ENCODE data around the gene DAAM1.

Gene DAAM1

DNA sequence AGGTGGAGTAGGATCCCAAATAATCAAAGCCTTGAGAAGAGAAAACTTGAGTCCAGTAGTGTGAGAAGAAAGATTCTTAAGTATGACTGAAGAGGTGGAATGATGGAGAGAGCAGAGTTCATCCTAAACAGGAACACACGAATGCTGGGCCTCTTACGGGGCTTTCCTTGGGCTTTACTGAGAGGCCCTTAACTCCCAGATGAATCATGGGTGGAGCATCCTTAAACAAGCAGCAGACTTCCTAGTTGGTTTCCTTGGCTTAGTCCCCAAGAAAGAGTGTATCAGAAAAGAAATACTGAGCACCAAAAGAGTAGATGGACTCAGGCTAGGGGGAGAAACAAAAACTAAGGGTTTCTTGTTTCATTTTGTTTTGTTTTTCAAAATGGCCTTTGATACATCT is 144.3 kb downstream of the DAAM1 start:
- H3K4me3 ChIP-seq (ENCODE audit: insufficient read depth, low read depth, low read length, poor library complexity, severe bottlenecking): no peak overlapping the region
- no peak overlapping the region for H3K27ac ChIP-seq (ENCODE audit: insufficient read depth, low read length, poor library complexity, severe bottlenecking)
- no peak for DNase-seq
- H3K9me3 ChIP-seq (ENCODE audit: control insufficient read depth, low read length): no peaks in the 10 kb centered on the region
- no peaks in the 10 kb centered on the region for H3K4me1 ChIP-seq (ENCODE audit: control insufficient read depth, insufficient read depth, low read length, poor library complexity, severe bottlenecking)
- no peaks in the 10 kb centered on the region for H3K27me3 ChIP-seq (replicated peaks; ENCODE audit: control insufficient read depth, insufficient read depth, low read length, poor library complexity, severe bottlenecking)
- peaks cover 7% of the 10 kb centered on the region for H3K36me3 ChIP-seq (ENCODE audit: control insufficient read depth, insufficient read depth, low read length)

DNA sequence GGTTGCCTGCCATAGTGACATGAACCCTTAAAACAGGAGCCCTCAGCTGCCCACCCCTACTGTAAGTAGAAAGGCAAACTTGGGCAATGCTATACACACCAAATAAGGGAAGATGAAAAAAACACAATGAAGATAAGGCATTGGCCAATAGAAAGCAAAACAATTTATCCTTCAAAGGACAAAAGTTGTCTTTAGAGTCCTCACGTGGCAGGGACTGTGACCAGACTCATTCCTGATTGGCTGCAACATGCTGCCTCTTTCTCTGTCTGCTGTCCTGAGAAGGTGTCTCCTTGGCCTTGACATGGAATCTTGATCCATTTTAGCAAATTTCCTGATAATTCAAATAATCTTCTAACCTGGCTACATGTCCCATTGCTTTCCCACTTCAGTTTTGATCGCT is 144.8 kb downstream of the DAAM1 start:
- no peak for DNase-seq
- no peaks in the 10 kb centered on the region for H3K9me3 ChIP-seq (ENCODE audit: control insufficient read depth, low read length)
- no peak overlapping the region for H3K27ac ChIP-seq (ENCODE audit: insufficient read depth, low read length, poor library complexity, severe bottlenecking)
- H3K4me3 ChIP-seq (ENCODE audit: insufficient read depth, low read depth, low read length, poor library complexity, severe bottlenecking): no peak overlapping the region
- H3K27me3 ChIP-seq (replicated peaks; ENCODE audit: control insufficient read depth, insufficient read depth, low read length, poor library complexity, severe bottlenecking): no peaks in the 10 kb centered on the region
- H3K4me1 ChIP-seq (ENCODE audit: control insufficient read depth, insufficient read depth, low read length, poor library complexity, severe bottlenecking): no peaks in the 10 kb centered on the region
- H3K36me3 ChIP-seq (ENCODE audit: control insufficient read depth, insufficient read depth, low read length): peaks cover 7% of the 10 kb centered on the region

DNA sequence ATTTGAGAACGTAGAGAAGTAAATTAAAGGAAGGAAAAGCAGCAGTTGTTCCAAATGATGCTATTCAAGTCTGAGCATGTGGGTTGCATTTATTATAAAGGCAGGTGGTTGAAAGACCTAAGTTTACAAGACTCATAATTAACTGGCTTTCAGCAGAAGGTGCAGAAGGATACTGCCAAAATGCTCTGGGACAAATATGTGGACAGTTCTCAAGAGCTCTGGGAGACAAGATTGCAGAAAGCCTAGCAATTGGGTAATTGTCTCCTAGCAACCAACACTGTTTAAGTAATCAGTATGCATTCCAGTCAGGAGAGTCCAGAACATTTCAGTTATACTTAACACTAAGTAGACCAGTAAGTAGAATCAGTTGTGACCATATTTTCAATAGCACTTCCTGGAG is 145.2 kb downstream of the DAAM1 start:
- H3K27me3 ChIP-seq (replicated peaks; ENCODE audit: control insufficient read depth, insufficient read depth, low read length, poor library complexity, severe bottlenecking): no peaks in the 10 kb centered on the region
- H3K4me1 ChIP-seq (ENCODE audit: control insufficient read depth, insufficient read depth, low read length, poor library complexity, severe bottlenecking): no peaks in the 10 kb centered on the region
- peaks cover 7% of the 10 kb centered on the region for H3K36me3 ChIP-seq (ENCODE audit: control insufficient read depth, insufficient read depth, low read length)
- H3K4me3 ChIP-seq (ENCODE audit: insufficient read depth, low read depth, low read length, poor library complexity, severe bottlenecking): no peak overlapping the region
- H3K27ac ChIP-seq (ENCODE audit: insufficient read depth, low read length, poor library complexity, severe bottlenecking): no peak overlapping the region
- no peaks in the 10 kb centered on the region for H3K9me3 ChIP-seq (ENCODE audit: control insufficient read depth, low read length)
- DNase-seq: no peak

DNA sequence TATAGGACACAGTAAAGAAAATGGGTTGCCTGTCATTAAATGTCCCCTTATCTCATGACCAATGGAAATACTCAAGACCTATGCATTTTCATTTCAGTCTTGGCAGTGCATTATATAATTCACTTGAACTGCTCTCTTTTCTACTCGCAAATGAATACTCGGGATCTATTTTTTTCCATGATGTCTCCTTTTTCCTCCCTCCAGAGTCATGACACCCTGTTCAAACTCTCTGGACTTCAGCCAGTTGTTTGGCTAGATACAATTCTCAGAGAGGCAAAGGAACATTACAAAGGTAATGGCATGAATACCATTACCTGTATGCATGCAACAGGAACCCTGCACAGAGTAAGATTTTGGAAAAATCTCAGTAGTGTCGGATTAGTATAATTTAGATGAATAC is 145.8 kb downstream of the DAAM1 start:
- Histone ChIP-seq H3K4me3 (ENCODE audit: insufficient read depth, low read depth, low read length, poor library complexity, severe bottlenecking) (no peak overlapping the region), H3K9me3 (ENCODE audit: control insufficient read depth, low read length) (no peaks in the 10 kb centered on the region), H3K27me3 (replicated peaks; ENCODE audit: control insufficient read depth, insufficient read depth, low read length, poor library complexity, severe bottlenecking) (no peaks in the 10 kb centered on the region), H3K36me3 (ENCODE audit: control insufficient read depth, insufficient read depth, low read length) (peaks cover 7% of the 10 kb centered on the region), H3K4me1 (ENCODE audit: control insufficient read depth, insufficient read depth, low read length, poor library complexity, severe bottlenecking) (no peaks in the 10 kb centered on the region), H3K27ac (ENCODE audit: insufficient read depth, low read length, poor library complexity, severe bottlenecking) (no peak overlapping the region)
- DNase-seq: no peak

DNA sequence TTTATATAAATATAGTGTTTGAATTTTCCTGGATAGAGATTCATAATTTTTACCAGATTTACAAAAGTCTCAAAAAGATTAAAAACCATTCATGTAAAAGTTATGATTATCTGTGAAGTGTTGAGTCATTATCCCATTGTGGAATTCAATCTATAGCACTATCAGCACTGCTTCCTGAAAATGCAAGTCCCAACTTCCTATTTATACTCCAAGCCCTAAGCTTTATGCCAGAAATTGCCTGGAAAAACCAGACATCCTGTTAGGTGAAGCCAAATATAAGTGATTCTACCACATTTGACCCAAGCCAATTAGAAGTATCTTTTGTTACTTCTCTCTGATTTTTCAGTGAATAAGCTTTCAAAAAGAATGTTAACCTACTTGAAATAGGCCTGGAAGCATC is 147.6 kb downstream of the DAAM1 start:
- Histone ChIP-seq H3K4me1 (ENCODE audit: control insufficient read depth, insufficient read depth, low read length, poor library complexity, severe bottlenecking) (no peaks in the 10 kb centered on the region), H3K27me3 (replicated peaks; ENCODE audit: control insufficient read depth, insufficient read depth, low read length, poor library complexity, severe bottlenecking) (no peaks in the 10 kb centered on the region), H3K9me3 (ENCODE audit: control insufficient read depth, low read length) (no peaks in the 10 kb centered on the region), H3K36me3 (ENCODE audit: control insufficient read depth, insufficient read depth, low read length) (peaks cover 5% of the 10 kb centered on the region), H3K27ac (ENCODE audit: insufficient read depth, low read length, poor library complexity, severe bottlenecking) (no peak overlapping the region), H3K4me3 (ENCODE audit: insufficient read depth, low read depth, low read length, poor library complexity, severe bottlenecking) (no peak overlapping the region)
- no peak for DNase-seq

DNA sequence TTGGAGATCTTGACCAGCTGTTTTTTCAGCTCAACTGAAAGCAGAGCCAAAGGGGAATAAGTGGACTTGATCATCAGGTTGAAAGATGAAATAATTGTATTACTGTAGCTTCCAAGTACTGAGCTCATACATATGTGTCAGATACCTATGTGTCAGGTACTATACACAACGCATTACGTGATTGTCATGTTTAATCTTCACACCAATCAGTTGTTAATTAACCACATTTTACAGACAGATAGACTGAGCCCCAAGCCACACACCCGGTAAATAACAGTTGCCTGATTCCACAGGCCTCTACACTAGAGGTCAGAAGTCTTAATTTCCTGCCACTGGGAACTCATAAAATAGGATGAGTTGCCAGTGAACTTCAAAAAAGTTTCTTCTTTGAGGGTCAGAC is 148.2 kb downstream of the DAAM1 start:
- DNase-seq: no peak
- H3K27ac ChIP-seq (ENCODE audit: insufficient read depth, low read length, poor library complexity, severe bottlenecking): no peak overlapping the region

DNA sequence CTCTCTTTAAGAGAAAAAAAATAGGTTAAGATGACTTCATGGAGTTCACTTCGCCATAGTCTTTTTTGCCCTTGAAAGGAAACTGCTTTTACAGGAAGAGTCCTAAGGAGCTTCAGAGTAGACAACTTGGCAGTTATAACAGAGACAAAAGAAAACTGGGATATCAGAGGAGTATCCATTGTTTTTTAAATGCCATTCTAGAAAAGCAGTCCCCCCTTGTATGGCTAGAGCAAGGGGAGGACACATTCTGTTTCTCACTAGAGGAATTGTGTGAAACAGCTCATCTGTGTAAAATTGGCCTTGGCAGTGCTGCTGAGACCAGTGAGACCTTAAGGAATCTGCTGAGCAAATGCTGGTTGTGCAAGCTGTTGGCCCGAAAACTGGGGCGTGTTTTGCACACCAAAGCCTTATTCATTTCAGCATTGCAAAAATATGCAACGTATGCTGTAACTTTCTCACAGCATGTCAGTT is 148.7 kb downstream of the DAAM1 start:
- Histone ChIP-seq H3K36me3 (ENCODE audit: control insufficient read depth, insufficient read depth, low read length) (no peaks in the 10 kb centered on the region), H3K27me3 (replicated peaks; ENCODE audit: control insufficient read depth, insufficient read depth, low read length, poor library complexity, severe bottlenecking) (no peaks in the 10 kb centered on the region), H3K4me1 (ENCODE audit: control insufficient read depth, insufficient read depth, low read length, poor library complexity, severe bottlenecking) (no peaks in the 10 kb centered on the region), H3K9me3 (ENCODE audit: control insufficient read depth, low read length) (no peaks in the 10 kb centered on the region), H3K27ac (ENCODE audit: insufficient read depth, low read length, poor library complexity, severe bottlenecking) (no peak overlapping the region), H3K4me3 (ENCODE audit: insufficient read depth, low read depth, low read length, poor library complexity, severe bottlenecking) (no peak overlapping the region)
- DNase-seq: no peak

More for the DNA sequence above, 148.2 kb downstream of the DAAM1 start:
- no peaks in the 10 kb centered on the region for H3K27me3 ChIP-seq (replicated peaks; ENCODE audit: control insufficient read depth, insufficient read depth, low read length, poor library complexity, severe bottlenecking)
- peaks cover 3% of the 10 kb centered on the region for H3K36me3 ChIP-seq (ENCODE audit: control insufficient read depth, insufficient read depth, low read length)
- no peak overlapping the region for H3K4me3 ChIP-seq (ENCODE audit: insufficient read depth, low read depth, low read length, poor library complexity, severe bottlenecking)
- no peaks in the 10 kb centered on the region for H3K4me1 ChIP-seq (ENCODE audit: control insufficient read depth, insufficient read depth, low read length, poor library complexity, severe bottlenecking)
- no peaks in the 10 kb centered on the region for H3K9me3 ChIP-seq (ENCODE audit: control insufficient read depth, low read length)

DNA sequence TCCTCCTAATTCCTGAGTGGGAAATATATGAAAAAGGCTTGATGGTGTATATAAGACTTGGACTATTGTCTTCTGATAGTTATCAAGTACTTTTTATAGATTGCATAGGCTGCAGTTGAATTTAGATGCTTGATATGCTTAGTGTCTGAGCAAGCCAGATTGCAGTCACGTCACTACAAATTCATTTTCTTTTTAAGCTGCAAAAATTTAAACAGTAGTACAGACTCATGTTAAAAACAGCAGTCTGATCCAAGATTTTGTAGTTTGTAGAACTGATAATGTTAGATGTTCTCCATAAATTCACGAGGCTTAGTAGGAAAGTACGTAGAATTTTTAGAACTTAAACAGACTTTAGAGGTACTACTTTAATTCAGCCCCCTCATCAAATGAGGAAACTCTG is 150.3 kb downstream of the DAAM1 start:
- Histone ChIP-seq H3K36me3 (ENCODE audit: control insufficient read depth, insufficient read depth, low read length) (no peaks in the 10 kb centered on the region), H3K9me3 (ENCODE audit: control insufficient read depth, low read length) (no peaks in the 10 kb centered on the region), H3K27me3 (replicated peaks; ENCODE audit: control insufficient read depth, insufficient read depth, low read length, poor library complexity, severe bottlenecking) (no peaks in the 10 kb centered on the region), H3K4me3 (ENCODE audit: insufficient read depth, low read depth, low read length, poor library complexity, severe bottlenecking) (no peak overlapping the region), H3K4me1 (ENCODE audit: control insufficient read depth, insufficient read depth, low read length, poor library complexity, severe bottlenecking) (no peaks in the 10 kb centered on the region), H3K27ac (ENCODE audit: insufficient read depth, low read length, poor library complexity, severe bottlenecking) (no peak overlapping the region)
- DNase-seq: no peak

DNA sequence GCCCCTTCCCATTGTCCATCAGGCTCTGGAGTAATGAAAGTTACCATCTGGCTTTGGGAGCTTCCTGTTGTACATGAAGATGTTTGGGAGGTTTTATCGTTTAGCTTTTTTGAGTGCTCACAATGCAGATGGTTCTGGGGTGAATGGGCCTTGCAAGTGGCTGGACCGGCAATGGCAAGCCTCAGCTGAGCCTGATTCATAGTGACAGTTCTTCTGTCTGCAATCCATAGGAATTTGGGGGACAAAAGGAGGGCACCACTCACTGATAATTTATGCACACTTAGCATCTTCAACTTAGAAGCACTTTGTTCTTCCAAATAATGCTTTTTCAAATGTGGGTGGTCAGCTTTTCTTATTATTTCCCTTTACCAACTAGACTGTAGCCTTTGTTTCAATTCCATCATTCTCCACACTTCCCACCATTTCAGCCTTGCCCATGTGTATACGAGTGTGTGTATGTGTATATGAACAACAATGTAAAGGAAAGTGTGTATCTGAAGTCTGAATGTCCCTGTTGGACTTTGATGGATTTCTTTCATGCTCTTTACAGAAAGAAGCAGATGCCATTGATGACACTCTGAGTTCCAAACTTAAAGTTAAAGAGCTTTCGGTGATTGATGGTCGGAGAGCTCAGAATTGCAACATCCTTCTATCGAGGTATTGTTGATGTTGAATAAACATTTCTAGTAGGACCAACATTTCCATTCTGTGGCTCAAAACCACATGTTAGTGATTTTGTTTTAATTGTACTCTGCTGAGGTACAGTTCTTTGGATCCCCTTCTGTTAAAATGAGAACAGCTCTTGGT is 151.3 kb downstream of the DAAM1 start:
- H3K27me3 ChIP-seq (replicated peaks; ENCODE audit: control insufficient read depth, insufficient read depth, low read length, poor library complexity, severe bottlenecking): no peaks in the 10 kb centered on the region
- no peak overlapping the region for H3K4me3 ChIP-seq (ENCODE audit: insufficient read depth, low read depth, low read length, poor library complexity, severe bottlenecking)
- DNase-seq: no peak
- H3K27ac ChIP-seq (ENCODE audit: insufficient read depth, low read length, poor library complexity, severe bottlenecking): no peak overlapping the region
- no peaks in the 10 kb centered on the region for H3K9me3 ChIP-seq (ENCODE audit: control insufficient read depth, low read length)
- H3K36me3 ChIP-seq (ENCODE audit: control insufficient read depth, insufficient read depth, low read length): no peaks in the 10 kb centered on the region
- no peaks in the 10 kb centered on the region for H3K4me1 ChIP-seq (ENCODE audit: control insufficient read depth, insufficient read depth, low read length, poor library complexity, severe bottlenecking)

DNA sequence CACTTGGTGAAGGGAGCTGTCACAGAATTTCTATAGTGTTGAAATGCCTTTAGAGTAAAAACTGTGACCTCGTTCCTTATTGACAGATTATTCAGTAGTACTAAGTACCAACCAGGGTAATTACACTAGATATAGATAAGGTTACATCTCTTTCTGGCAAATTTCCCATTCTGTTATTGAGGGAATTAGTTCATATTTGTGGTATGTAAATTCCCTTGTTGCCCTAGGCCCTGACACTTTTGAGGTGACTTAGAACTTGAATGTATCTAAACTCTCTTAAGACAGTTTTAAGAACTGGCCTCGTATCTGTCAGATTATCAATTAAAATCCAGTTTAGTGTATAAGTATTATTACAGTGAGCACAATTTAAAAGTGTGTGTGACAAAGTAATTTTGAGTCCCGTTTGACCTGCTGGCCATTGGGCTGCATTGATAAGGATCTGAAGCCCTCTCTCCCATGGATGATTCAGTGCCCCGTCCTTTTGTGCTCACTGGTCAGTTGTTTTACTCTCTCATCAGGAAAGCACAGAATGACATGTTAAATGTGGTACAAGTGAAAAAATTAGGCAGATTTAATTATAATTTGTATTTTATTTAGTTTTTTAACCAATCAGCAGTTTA is 153.5 kb downstream of the DAAM1 start:
- no peak for DNase-seq
- Histone ChIP-seq H3K4me3 (ENCODE audit: insufficient read depth, low read depth, low read length, poor library complexity, severe bottlenecking) (no peak overlapping the region), H3K36me3 (ENCODE audit: control insufficient read depth, insufficient read depth, low read length) (no peaks in the 10 kb centered on the region), H3K9me3 (ENCODE audit: control insufficient read depth, low read length) (no peaks in the 10 kb centered on the region), H3K4me1 (ENCODE audit: control insufficient read depth, insufficient read depth, low read length, poor library complexity, severe bottlenecking) (no peaks in the 10 kb centered on the region), H3K27me3 (replicated peaks; ENCODE audit: control insufficient read depth, insufficient read depth, low read length, poor library complexity, severe bottlenecking) (no peaks in the 10 kb centered on the region), H3K27ac (ENCODE audit: insufficient read depth, low read length, poor library complexity, severe bottlenecking) (no peak overlapping the region)

All from effector memory CD4-positive, alpha-beta T cell (primary cell).